ENCODE measurements around the gene CCL11. TPM values are rescaled to one million over a fixed set of nuclear protein-coding genes. Genes with fewer than 3 reads are reported as not detected.
A peak's percentile ranks its signal among the peaks of the same experiment; 100 is the strongest.

The CCL11 gene
- total and polyA plus RNA-seq, 2 experiments from 2014 or later, result not detected

DNA sequence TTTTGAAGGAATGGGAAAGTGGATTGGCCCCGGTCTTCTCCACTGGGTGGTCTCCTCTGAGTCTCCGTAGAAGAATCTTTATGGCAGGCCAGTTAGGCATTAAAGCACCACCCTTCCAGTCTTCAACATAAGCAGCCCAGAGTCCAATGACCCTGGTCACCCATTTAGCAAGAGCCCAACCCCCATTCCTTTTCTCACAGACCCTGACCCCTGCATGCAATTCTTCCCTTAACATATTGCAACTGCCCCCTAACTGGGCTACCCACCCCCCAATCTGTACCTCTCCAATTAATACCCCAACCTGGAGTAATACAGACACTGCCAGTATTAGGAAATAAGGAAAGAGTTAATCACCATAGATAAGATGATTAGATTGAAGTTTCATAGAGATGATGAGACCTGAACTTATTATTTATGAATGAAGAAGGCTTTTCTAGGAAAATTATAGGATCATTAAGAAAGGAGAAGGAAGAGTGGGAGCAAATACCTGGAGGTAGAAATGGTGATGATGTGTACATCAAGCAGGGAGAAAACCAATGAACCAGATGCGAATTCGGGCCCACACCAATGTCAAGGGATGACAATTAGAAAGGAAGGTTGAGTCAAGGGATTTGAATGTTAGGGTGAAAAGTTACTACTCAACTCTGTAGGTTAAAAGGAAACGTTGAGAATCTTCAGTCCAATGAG, 28.1 kb upstream of the CCL11 start:
- H3K36me3 ChIP-seq, result no peaks in the 10 kb centered on the region
- peaks cover 4% of the 10 kb centered on the region for H3K4me1 ChIP-seq (ENCODE audit: low read depth)
- H3K27me3 ChIP-seq, result no peaks in the 10 kb centered on the region
- DNase-seq (ENCODE audit: low read depth in 1 of 2, low spot score in 1 of 2), result peak in 1 of 2 donors; percentile 64
- no peak overlapping the region for H3K27ac ChIP-seq
- H3K4me3 ChIP-seq, result no peak overlapping the region
- TF ChIP-seq, protein P1, sequence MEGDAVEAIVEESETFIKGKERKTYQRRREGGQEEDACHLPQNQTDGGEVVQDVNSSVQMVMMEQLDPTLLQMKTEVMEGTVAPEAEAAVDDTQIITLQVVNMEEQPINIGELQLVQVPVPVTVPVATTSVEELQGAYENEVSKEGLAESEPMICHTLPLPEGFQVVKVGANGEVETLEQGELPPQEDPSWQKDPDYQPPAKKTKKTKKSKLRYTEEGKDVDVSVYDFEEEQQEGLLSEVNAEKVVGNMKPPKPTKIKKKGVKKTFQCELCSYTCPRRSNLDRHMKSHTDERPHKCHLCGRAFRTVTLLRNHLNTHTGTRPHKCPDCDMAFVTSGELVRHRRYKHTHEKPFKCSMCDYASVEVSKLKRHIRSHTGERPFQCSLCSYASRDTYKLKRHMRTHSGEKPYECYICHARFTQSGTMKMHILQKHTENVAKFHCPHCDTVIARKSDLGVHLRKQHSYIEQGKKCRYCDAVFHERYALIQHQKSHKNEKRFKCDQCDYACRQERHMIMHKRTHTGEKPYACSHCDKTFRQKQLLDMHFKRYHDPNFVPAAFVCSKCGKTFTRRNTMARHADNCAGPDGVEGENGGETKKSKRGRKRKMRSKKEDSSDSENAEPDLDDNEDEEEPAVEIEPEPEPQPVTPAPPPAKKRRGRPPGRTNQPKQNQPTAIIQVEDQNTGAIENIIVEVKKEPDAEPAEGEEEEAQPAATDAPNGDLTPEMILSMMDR (IDR thresholded peaks at IDR 0.05; ENCODE audit: low read depth, low read length), result no peak
- H3K9me3 ChIP-seq (ENCODE audit: low read depth), result no peaks in the 10 kb centered on the region

DNA sequence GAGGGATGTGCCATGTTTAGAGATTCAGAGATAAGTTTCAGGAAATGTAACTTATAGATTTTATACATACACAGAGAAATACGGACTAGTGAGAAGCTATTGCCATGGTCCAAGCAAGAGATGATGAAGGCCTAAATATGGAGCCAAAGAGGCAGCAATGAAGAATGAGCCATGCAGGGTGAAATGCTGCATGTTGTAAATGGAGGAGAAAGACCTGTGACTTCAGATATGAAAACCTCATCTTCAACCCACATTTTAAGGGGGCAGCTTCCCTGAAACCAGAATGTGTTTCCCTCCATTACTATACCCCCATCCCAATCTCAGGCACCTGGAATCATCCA, 27.6 kb upstream of the CCL11 start:
- peaks cover 4% of the 10 kb centered on the region for H3K4me1 ChIP-seq (ENCODE audit: low read depth)
- no peaks in the 10 kb centered on the region for H3K27me3 ChIP-seq
- TF ChIP-seq, protein P1 (IDR thresholded peaks at IDR 0.05; ENCODE audit: low read depth, low read length), result no peak
- DNase-seq (ENCODE audit: low read depth in 1 of 2, low spot score in 1 of 2), result no peak
- no peaks in the 10 kb centered on the region for H3K9me3 ChIP-seq (ENCODE audit: low read depth)
- H3K4me3 ChIP-seq, result no peak overlapping the region
- H3K27ac ChIP-seq, result no peak overlapping the region
- H3K36me3 ChIP-seq, result no peaks in the 10 kb centered on the region

DNA sequence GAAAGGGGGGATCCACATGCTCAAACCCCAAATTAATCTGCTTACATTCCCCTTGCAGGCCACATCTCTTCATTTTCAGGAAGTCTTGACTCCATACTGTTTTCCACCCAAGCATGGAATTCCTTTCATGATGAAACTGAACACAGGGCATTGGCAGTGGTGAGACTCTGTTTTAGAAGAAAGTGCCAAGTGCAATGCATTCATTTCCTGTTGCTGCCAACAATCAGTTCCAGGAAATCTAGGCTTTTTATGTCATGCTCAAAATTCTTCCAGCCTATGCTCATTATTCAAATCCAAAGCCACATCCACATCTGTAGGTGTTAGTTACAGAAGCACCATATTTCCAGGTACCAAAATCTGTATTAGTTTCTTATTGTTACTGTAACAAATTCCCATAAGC, 26.4 kb upstream of the CCL11 start:
- Histone ChIP-seq H3K36me3 (no peaks in the 10 kb centered on the region), H3K27ac (no peak overlapping the region), H3K27me3 (no peaks in the 10 kb centered on the region), H3K9me3 (ENCODE audit: low read depth) (no peaks in the 10 kb centered on the region), H3K4me1 (ENCODE audit: low read depth) (peaks cover 4% of the 10 kb centered on the region), H3K4me3 (no peak overlapping the region)
- TF ChIP-seq, protein P1 (IDR thresholded peaks at IDR 0.05; ENCODE audit: low read depth, low read length), result no peak
- peak in 1 of 2 donors; percentile 83 for DNase-seq (ENCODE audit: low read depth in 1 of 2, low spot score in 1 of 2)

DNA sequence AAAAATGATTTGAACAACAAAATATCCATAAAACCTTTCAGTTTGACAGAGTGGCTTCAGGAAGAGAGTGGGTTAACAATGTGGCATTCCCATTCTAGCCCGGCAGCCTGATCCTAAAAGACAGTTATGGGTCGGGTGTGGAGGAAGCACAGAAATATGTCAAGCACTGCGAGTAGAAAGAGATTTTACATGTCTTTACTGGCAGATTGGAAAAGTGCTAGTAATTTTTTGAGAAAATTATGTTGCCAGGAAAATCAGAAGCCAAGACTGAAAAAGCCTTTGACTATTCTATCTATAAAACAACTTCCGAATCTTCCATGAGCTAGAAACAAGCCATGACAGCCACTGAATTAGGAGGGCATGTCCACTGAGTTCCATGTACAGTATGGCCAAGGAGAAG, 24.7 kb upstream of the CCL11 start:
- no peak for DNase-seq (ENCODE audit: low read depth in 1 of 2, low spot score in 1 of 2)
- H3K9me3 ChIP-seq (ENCODE audit: low read depth), result no peaks in the 10 kb centered on the region
- TF ChIP-seq, protein P1 (IDR thresholded peaks at IDR 0.05; ENCODE audit: low read depth, low read length), result no peak

DNA sequence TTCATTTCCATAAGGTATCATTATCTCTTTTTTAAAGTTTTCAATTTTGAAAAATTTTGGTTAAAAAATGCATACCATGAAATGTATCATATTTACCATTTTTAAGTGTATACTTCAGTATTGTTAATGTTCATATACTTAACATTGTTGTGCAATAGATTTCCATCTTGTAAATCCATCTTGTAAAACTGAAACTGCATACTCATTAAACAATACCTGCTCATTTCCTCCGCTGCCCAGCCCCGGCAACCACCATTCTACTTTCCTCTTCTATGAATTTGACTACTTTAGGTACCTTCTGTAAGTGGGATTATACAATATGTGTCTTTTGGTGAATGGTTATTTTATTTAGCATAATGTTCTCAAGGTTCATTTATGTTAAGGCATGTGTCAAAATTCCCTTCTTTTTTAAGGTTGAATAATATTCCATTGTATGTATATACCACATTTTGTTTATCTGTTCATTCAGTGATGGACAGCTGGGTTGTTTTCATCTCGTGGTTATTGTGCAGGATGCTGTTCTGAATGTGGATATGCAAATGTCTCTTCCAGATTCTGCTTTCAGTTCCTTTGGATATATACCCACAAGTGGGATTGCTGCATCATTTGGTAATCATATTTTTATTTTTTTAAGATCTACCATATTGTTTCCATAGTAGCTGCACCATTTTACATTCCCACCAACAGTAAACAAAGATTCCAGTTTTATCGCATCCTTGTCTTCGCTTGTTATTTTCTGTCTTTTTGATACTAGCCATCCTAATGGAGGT, 23.8 kb upstream of the CCL11 start:
- Histone ChIP-seq H3K27ac (no peak overlapping the region), H3K9me3 (ENCODE audit: low read depth) (no peaks in the 10 kb centered on the region), H3K27me3 (no peaks in the 10 kb centered on the region), H3K4me3 (no peak overlapping the region), H3K36me3 (no peaks in the 10 kb centered on the region), H3K4me1 (ENCODE audit: low read depth) (no peaks in the 10 kb centered on the region)
- DNase-seq (ENCODE audit: low read depth in 1 of 2, low spot score in 1 of 2), result no peak
- TF ChIP-seq, protein P1 (IDR thresholded peaks at IDR 0.05; ENCODE audit: low read depth, low read length), result no peak

More for the DNA sequence above, 24.7 kb upstream of the CCL11 start:
- Histone ChIP-seq H3K4me3 (no peak overlapping the region), H3K27me3 (no peaks in the 10 kb centered on the region), H3K4me1 (ENCODE audit: low read depth) (no peaks in the 10 kb centered on the region), H3K27ac (no peak overlapping the region), H3K36me3 (no peaks in the 10 kb centered on the region)
